Measurements from ENCODE around the gene TRPV2. TPM values are rescaled to one million over a fixed set of nuclear protein-coding genes. Genes with fewer than 3 reads are reported as not detected.

Gene TRPV2
- total RNA-seq, 1 donor from 2014 or later: 14.5 TPM

- no peak for DNase-seq (ENCODE audit: low read depth)
These were observed 40.8 kb downstream of the TRPV2 start for GRCh38 chr17:16455997-16456741.

- no peak for DNase-seq (ENCODE audit: low read depth)
These were observed 41.5 kb downstream of the TRPV2 start for GRCh38 chr17:16456742-16457316.

- DNase-seq (ENCODE audit: low read depth): no peak
These were observed 43.9 kb downstream of the TRPV2 start for GRCh38 chr17:16459271-16459670.

- no peak for DNase-seq (ENCODE audit: low read depth)
These were observed 44.6 kb downstream of the TRPV2 start for GRCh38 chr17:16459855-16460550.

- no peak for DNase-seq (ENCODE audit: low read depth)
These were observed 45.6 kb downstream of the TRPV2 start for GRCh38 chr17:16460796-16461605.

GRCh38 chr17:16461606-16461866 lies 46.2 kb downstream of the TRPV2 start:
- no peak for DNase-seq (ENCODE audit: low read depth)

GRCh38 chr17:16462070-16462864 lies 46.9 kb downstream of the TRPV2 start:
- DNase-seq (ENCODE audit: low read depth): no peak

- DNase-seq (ENCODE audit: low read depth): no peak
These were observed 48.3 kb downstream of the TRPV2 start for GRCh38 chr17:16463358-16464302.

GRCh38 chr17:16464303-16465051 lies 49.1 kb downstream of the TRPV2 start:
- no peak for DNase-seq (ENCODE audit: low read depth)

GRCh38 chr17:16465052-16465312 lies 49.6 kb downstream of the TRPV2 start:
- no peak for DNase-seq (ENCODE audit: low read depth)

GRCh38 chr17:16465861-16466338 lies 50.5 kb downstream of the TRPV2 start:
- no peak for DNase-seq (ENCODE audit: low read depth)

GRCh38 chr17:16466407-16466806 lies 51.0 kb downstream of the TRPV2 start:
- DNase-seq (ENCODE audit: low read depth): no peak

GRCh38 chr17:16467044-16467443 lies 51.7 kb downstream of the TRPV2 start:
- DNase-seq (ENCODE audit: low read depth): no peak

GRCh38 chr17:16467886-16468285 lies 52.5 kb downstream of the TRPV2 start:
- DNase-seq (ENCODE audit: low read depth): no peak

GRCh38 chr17:16468428-16468992 lies 53.1 kb downstream of the TRPV2 start:
- no peak for DNase-seq (ENCODE audit: low read depth)

- no peak for DNase-seq (ENCODE audit: low read depth)
These were observed 54.9 kb downstream of the TRPV2 start for GRCh38 chr17:16470265-16470664.

GRCh38 chr17:16471295-16471694 lies 55.9 kb downstream of the TRPV2 start:
- no peak for DNase-seq (ENCODE audit: low read depth)

GRCh38 chr17:16472539-16472938 lies 57.2 kb downstream of the TRPV2 start:
- DNase-seq (ENCODE audit: low read depth): no peak
